ENCODE results near the gene ADAMTS5.

The ADAMTS5 gene

DNA sequence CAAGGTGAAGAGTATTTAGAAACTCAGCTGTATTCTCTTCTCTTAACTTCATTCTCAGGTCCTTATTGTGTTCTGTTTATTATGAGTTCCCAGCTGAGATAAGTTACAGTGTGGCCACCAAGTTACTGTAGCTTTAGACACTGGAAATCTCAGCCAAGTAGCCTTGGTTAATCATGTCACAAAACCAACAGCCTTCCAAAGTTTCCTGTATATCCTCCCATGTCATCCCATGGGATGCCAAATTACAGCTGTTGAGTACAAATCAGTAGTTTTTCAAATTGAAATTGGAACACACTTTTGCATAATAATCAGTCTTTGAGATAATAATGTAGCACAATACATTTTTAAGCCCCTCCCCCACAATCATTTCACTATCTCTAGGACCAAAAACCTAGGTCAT lies 10.7 kb downstream of the ADAMTS5 start:
- Histone ChIP-seq H4K20me1 (ENCODE audit: insufficient read depth) (no peaks in the 10 kb centered on the region), H3K4me1 (ENCODE audit: low read depth, poor library complexity, severe bottlenecking) (no peaks in the 10 kb centered on the region), H3K27me3 (ENCODE audit: insufficient read depth, low read depth) (no peaks in the 10 kb centered on the region), H3K9ac (no peak overlapping the region), H3K36me3 (ENCODE audit: insufficient read depth) (no peaks in the 10 kb centered on the region), H2AFZ (ENCODE audit: low read depth) (no peak overlapping the region), H3K4me2 (no peak overlapping the region), H3K27ac (no peak overlapping the region), H3K79me2 (ENCODE audit: insufficient read depth, low read depth) (no peaks in the 10 kb centered on the region), H3K4me3 (IDR thresholded peaks at IDR 0.05; ENCODE audit: insufficient read depth, low read depth, low read length) (no peak overlapping the region)
- TF ChIP-seq, protein P1, sequence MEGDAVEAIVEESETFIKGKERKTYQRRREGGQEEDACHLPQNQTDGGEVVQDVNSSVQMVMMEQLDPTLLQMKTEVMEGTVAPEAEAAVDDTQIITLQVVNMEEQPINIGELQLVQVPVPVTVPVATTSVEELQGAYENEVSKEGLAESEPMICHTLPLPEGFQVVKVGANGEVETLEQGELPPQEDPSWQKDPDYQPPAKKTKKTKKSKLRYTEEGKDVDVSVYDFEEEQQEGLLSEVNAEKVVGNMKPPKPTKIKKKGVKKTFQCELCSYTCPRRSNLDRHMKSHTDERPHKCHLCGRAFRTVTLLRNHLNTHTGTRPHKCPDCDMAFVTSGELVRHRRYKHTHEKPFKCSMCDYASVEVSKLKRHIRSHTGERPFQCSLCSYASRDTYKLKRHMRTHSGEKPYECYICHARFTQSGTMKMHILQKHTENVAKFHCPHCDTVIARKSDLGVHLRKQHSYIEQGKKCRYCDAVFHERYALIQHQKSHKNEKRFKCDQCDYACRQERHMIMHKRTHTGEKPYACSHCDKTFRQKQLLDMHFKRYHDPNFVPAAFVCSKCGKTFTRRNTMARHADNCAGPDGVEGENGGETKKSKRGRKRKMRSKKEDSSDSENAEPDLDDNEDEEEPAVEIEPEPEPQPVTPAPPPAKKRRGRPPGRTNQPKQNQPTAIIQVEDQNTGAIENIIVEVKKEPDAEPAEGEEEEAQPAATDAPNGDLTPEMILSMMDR (conservative IDR thresholded peaks at IDR 0.05; ENCODE audit: low read depth, low read length): no peak

DNA sequence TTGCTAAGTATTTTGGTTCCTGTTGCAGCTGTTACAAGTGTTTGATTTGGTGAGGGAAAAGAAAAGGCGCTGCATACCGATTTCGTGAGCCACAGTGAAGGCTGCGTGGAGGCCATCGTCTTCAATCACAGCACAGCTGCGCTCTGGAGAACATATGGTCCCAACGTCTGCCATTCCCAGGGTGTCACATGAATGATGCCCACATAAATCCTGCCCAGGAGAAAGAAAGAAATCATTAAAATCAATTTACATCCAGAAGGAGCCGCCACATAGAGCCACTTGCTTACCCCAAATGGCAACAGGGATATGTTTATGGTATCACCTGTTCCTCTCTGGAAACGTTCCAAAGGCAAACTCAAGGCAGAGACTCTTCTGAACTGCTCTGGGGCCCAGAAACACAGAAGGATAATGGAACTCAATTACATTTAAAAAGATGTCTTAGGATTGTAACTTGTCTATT lies 12.2 kb downstream of the ADAMTS5 start:
- H3K27me3 ChIP-seq (ENCODE audit: insufficient read depth, low read depth): no peaks in the 10 kb centered on the region
- no peaks in the 10 kb centered on the region for H3K79me2 ChIP-seq (ENCODE audit: insufficient read depth, low read depth)
- H2AFZ ChIP-seq (ENCODE audit: low read depth): no peak overlapping the region
- H3K9ac ChIP-seq: no peak overlapping the region
- no peaks in the 10 kb centered on the region for H3K4me1 ChIP-seq (ENCODE audit: low read depth, poor library complexity, severe bottlenecking)
- no peaks in the 10 kb centered on the region for H3K36me3 ChIP-seq (ENCODE audit: insufficient read depth)
- no peak overlapping the region for H3K27ac ChIP-seq
- TF ChIP-seq, protein P1 (conservative IDR thresholded peaks at IDR 0.05; ENCODE audit: low read depth, low read length): no peak
- H4K20me1 ChIP-seq (ENCODE audit: insufficient read depth): no peaks in the 10 kb centered on the region
- no peak overlapping the region for H3K4me2 ChIP-seq
- no peak overlapping the region for H3K4me3 ChIP-seq (IDR thresholded peaks at IDR 0.05; ENCODE audit: insufficient read depth, low read depth, low read length)

DNA sequence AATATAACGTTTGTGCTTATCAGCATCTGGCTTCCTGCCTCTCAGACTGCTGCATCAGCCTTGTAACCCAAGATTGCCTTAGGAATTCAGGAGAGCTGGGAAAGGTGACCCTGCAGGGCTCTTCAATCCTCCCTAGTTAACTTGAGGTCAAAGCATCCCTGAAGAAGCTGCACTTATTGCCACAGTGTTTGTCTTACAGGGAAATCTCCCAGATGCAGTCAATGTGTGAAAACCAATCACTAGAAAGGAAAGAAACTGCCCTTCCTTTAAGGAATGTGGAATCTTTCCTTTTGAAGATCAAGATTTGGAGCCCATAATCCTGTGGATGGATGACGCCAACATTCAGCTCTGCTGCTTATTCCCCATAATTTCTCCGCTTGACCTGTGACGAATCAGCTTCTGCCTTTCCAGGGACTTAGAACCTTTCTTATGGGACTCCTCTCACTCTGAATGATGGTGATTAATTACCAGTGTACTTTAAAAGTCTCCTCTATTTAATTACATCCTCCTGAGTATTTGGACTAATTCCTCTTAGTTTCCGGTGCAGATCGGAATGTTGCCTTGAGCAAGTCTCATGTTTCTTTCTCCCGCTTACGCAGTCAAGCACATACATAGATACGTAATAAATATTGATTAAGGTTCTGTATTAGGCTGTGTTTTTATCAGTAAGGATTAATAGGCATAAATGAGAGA lies 14.4 kb downstream of the ADAMTS5 start:
- Histone ChIP-seq H3K27ac (no peak overlapping the region), H3K79me2 (ENCODE audit: insufficient read depth, low read depth) (no peaks in the 10 kb centered on the region), H3K27me3 (ENCODE audit: insufficient read depth, low read depth) (no peaks in the 10 kb centered on the region), H3K4me3 (IDR thresholded peaks at IDR 0.05; ENCODE audit: insufficient read depth, low read depth, low read length) (no peak overlapping the region), H4K20me1 (ENCODE audit: insufficient read depth) (no peaks in the 10 kb centered on the region), H3K36me3 (ENCODE audit: insufficient read depth) (no peaks in the 10 kb centered on the region), H3K4me1 (ENCODE audit: low read depth, poor library complexity, severe bottlenecking) (no peaks in the 10 kb centered on the region), H3K4me2 (no peak overlapping the region), H2AFZ (ENCODE audit: low read depth) (no peak overlapping the region), H3K9ac (no peak overlapping the region)
- TF ChIP-seq, protein P1 (conservative IDR thresholded peaks at IDR 0.05; ENCODE audit: low read depth, low read length): no peak

DNA sequence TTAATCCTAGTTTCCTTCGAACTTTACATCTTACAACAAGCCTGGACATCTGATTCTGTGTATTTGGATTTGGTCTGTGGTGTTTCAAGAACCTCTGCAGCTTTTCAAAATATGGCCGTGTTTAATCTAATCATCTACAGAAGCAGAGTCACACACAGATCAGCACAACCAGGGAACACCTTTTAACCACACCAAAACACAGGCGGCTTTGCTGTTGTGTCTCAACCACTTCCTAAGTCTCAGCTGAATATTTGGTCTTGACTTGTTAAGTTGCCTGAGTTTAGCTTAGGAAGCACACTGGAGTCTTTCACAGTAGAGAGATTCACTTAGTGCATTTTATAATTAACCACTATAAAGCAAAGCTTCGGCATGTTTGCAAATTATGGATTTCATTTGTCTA lies 17.1 kb downstream of the ADAMTS5 start:
- Histone ChIP-seq H3K4me1 (ENCODE audit: low read depth, poor library complexity, severe bottlenecking) (no peaks in the 10 kb centered on the region), H3K27ac (no peak overlapping the region), H3K79me2 (ENCODE audit: insufficient read depth, low read depth) (no peaks in the 10 kb centered on the region), H3K9ac (no peak overlapping the region), H4K20me1 (ENCODE audit: insufficient read depth) (no peaks in the 10 kb centered on the region), H3K36me3 (ENCODE audit: insufficient read depth) (no peaks in the 10 kb centered on the region), H3K27me3 (ENCODE audit: insufficient read depth, low read depth) (no peaks in the 10 kb centered on the region), H3K4me2 (no peak overlapping the region), H3K4me3 (IDR thresholded peaks at IDR 0.05; ENCODE audit: insufficient read depth, low read depth, low read length) (no peak overlapping the region), H2AFZ (ENCODE audit: low read depth) (no peak overlapping the region)
- TF ChIP-seq, protein P1 (conservative IDR thresholded peaks at IDR 0.05; ENCODE audit: low read depth, low read length): no peak

Data from KMS-11 (cell line).